ENCODE results near the gene SEL1L3. TPM values are rescaled to one million over a fixed set of nuclear protein-coding genes. Genes with fewer than 3 reads are reported as not detected.

The SEL1L3 gene
- total RNA-seq, 1 donor from 2014 or later: 62.7 TPM

GRCh38 chr4:25842229-25842845 lies 20.5 kb downstream of the SEL1L3 start:
- DNase-seq (ENCODE audit: low spot score, unreplicated experiment): no peak
- H3K9me3 Mint-ChIP-seq (ENCODE audit: low read depth): no peaks in the 10 kb centered on the region
- no peak for TF ChIP-seq CTCF (IDR thresholded peaks at IDR 0.05; ENCODE audit: unreplicated experiment)
- no peaks in the 10 kb centered on the region for H3K4me1 Mint-ChIP-seq (ENCODE audit: low read depth)
- peaks cover 17% of the 10 kb centered on the region for H3K36me3 Mint-ChIP-seq (ENCODE audit: insufficient read depth)
- H3K4me3 Mint-ChIP-seq (ENCODE audit: low read depth): no peak overlapping the region
- H3K27me3 Mint-ChIP-seq: no peaks in the 10 kb centered on the region
- H3K27ac Mint-ChIP-seq: no peak overlapping the region

GRCh38 chr4:25839687-25840086 lies 23.1 kb downstream of the SEL1L3 start:
- TF ChIP-seq CTCF (IDR thresholded peaks at IDR 0.05; ENCODE audit: unreplicated experiment): no peak
- Mint-ChIP-seq H3K27me3 (no peaks in the 10 kb centered on the region), H3K9me3 (ENCODE audit: low read depth) (no peaks in the 10 kb centered on the region), H3K36me3 (ENCODE audit: insufficient read depth) (peaks cover 18% of the 10 kb centered on the region), H3K4me1 (ENCODE audit: low read depth) (peaks cover 2% of the 10 kb centered on the region), H3K4me3 (ENCODE audit: low read depth) (no peak overlapping the region), H3K27ac (no peak overlapping the region)
- no peak for DNase-seq (ENCODE audit: low spot score, unreplicated experiment)

DNA sequence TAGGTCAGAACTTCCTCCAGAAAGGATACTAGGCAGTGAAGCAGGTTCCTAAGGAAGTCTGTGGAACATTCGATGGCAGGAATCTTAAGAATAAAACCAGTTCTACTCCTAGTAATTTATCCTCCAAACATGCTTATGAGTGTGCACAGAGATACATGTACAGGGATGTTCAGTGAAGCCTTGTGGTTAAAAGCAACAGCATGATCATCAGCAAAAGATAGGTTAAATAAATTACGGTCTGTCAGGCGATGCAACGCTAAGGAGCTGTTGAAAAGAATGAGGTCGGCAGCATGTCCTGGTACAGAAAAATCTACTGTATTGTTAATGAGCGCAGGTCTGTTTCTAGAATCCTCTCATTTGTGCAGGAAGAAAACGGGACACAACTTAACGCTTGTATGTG lies 23.6 kb downstream of the SEL1L3 start:
- Mint-ChIP-seq H3K9me3 (ENCODE audit: low read depth) (no peaks in the 10 kb centered on the region), H3K36me3 (ENCODE audit: insufficient read depth) (peaks cover 22% of the 10 kb centered on the region), H3K27me3 (no peaks in the 10 kb centered on the region), H3K4me1 (ENCODE audit: low read depth) (peaks cover 7% of the 10 kb centered on the region), H3K4me3 (ENCODE audit: low read depth) (no peak overlapping the region), H3K27ac (no peak overlapping the region)
- TF ChIP-seq CTCF (IDR thresholded peaks at IDR 0.05; ENCODE audit: unreplicated experiment): no peak
- no peak for DNase-seq (ENCODE audit: low spot score, unreplicated experiment)

- Mint-ChIP-seq H3K4me3 (ENCODE audit: low read depth) (no peak overlapping the region), H3K27me3 (no peaks in the 10 kb centered on the region), H3K9me3 (ENCODE audit: low read depth) (no peaks in the 10 kb centered on the region), H3K36me3 (ENCODE audit: insufficient read depth) (peaks cover 22% of the 10 kb centered on the region), H3K4me1 (ENCODE audit: low read depth) (peaks cover 9% of the 10 kb centered on the region), H3K27ac (no peak overlapping the region)
- no peak for DNase-seq (ENCODE audit: low spot score, unreplicated experiment)
- no peak for TF ChIP-seq CTCF (IDR thresholded peaks at IDR 0.05; ENCODE audit: unreplicated experiment)
These were observed 24.3 kb downstream of the SEL1L3 start for GRCh38 chr4:25838526-25838925.

DNA sequence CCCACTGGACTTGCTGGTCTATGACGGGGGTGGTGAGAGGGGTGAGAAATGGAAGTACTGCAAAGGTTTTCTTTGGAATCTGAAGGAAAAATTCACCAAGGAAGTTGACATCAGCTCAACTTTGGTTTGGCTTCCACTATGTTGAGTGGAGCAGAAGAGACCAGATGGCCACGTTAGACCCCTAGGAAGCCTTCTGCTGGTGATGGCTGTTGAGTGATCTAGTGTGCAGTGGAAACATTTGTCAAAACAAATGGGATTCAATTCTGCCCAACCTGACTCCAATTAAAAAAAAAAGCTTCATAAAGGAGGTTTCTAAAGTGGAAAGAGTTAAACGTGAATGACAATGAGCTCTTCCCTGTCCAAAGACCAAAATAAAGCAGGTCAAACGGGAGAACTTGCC lies 25.7 kb downstream of the SEL1L3 start:
- Mint-ChIP-seq H3K27ac (no peak overlapping the region), H3K4me3 (ENCODE audit: low read depth) (no peak overlapping the region), H3K36me3 (ENCODE audit: insufficient read depth) (peaks cover 25% of the 10 kb centered on the region), H3K4me1 (ENCODE audit: low read depth) (peaks cover 15% of the 10 kb centered on the region), H3K27me3 (no peaks in the 10 kb centered on the region), H3K9me3 (ENCODE audit: low read depth) (no peaks in the 10 kb centered on the region)
- no peak for TF ChIP-seq CTCF (IDR thresholded peaks at IDR 0.05; ENCODE audit: unreplicated experiment)
- DNase-seq (ENCODE audit: low spot score, unreplicated experiment): no peak
